Ramos (cell line): ENCODE data around the gene FBP1.

ENCODE experiments used
- in situ Hi-C: fragments of 300-500 bp; cut with MboI; formaldehyde crosslinking; loops from one replicate; pipeline ENCODE4 v1.14.3; 2022; ENCODE audit warnings: low sequenced_read_pairs; ENCODE audit not compliant: unreplicated experiment

FBP1 gene

GRCh38 chr9:94657021-94657725, 17.9 kb upstream of the FBP1 start:
- in situ Hi-C loops, result no loop called here

GRCh38 chr9:94656200-94656599, 16.9 kb upstream of the FBP1 start:
- in situ Hi-C loops, result no loop called here

- in situ Hi-C loops, result no loop called here
These were observed 16.4 kb upstream of the FBP1 start for GRCh38 chr9:94655739-94656138.

- in situ Hi-C loops, result no loop called here
These were observed 15.0 kb upstream of the FBP1 start for GRCh38 chr9:94654165-94654894.

GRCh38 chr9:94650949-94651348, 11.6 kb upstream of the FBP1 start:
- in situ Hi-C loops, result no loop called here

- in situ Hi-C loops, result no loop called here
These were observed 9.9 kb upstream of the FBP1 start for GRCh38 chr9:94649100-94649819.

- in situ Hi-C loops, result no loop called here
These were observed 8.9 kb upstream of the FBP1 start for GRCh38 chr9:94648185-94648584.

- in situ Hi-C loops, result no loop called here
These were observed 6.6 kb upstream of the FBP1 start for GRCh38 chr9:94645901-94646300.

GRCh38 chr9:94644543-94644942, 5.2 kb upstream of the FBP1 start:
- in situ Hi-C loops, result no loop called here

- in situ Hi-C loops, result no loop called here
These were observed 4.4 kb upstream of the FBP1 start for GRCh38 chr9:94643741-94644140.

GRCh38 chr9:94643176-94643575, 3.9 kb upstream of the FBP1 start:
- in situ Hi-C loops, result no loop called here

GRCh38 chr9:94642501-94642900, 3.2 kb upstream of the FBP1 start:
- in situ Hi-C loops, result no loop called here

- in situ Hi-C loops, result no loop called here
These were observed 670 bp upstream of the FBP1 start for GRCh38 chr9:94639999-94640376.

GRCh38 chr9:94638335-94639060, 820 bp downstream of the FBP1 start:
- in situ Hi-C loops, result no loop called here

- in situ Hi-C loops, result no loop called here
These were observed 6.6 kb downstream of the FBP1 start for GRCh38 chr9:94632737-94633136.

- in situ Hi-C loops, result no loop called here
These were observed 7.7 kb downstream of the FBP1 start for GRCh38 chr9:94631599-94631998.

- in situ Hi-C loops, result no loop called here
These were observed 8.5 kb downstream of the FBP1 start for GRCh38 chr9:94630833-94631232.

GRCh38 chr9:94630281-94630680, 9.0 kb downstream of the FBP1 start:
- in situ Hi-C loops, result no loop called here

- in situ Hi-C loops, result no loop called here
These were observed 12.0 kb downstream of the FBP1 start for GRCh38 chr9:94627287-94627686.

GRCh38 chr9:94625835-94626234, 13.5 kb downstream of the FBP1 start:
- in situ Hi-C loops, result no loop called here

- in situ Hi-C loops, result no loop called here
These were observed 14.7 kb downstream of the FBP1 start for GRCh38 chr9:94624629-94625028.
